Smooth muscle cell of the coronary artery (primary cell): Measurements from ENCODE around the gene TMUB1. TPM values are rescaled to one million over a fixed set of nuclear protein-coding genes. Genes with fewer than 3 reads are reported as not detected.

Source experiments
- total RNA-seq: library from RNA; depleted of rRNA; stranded (reverse); fragments of >200 nt; gene quantifications from 2 replicates; pipeline ENCODE4 v1.2.3, GENCODE V29; 2014; ENCODE audit warnings: low replicate concordance

The TMUB1 gene, protein sequence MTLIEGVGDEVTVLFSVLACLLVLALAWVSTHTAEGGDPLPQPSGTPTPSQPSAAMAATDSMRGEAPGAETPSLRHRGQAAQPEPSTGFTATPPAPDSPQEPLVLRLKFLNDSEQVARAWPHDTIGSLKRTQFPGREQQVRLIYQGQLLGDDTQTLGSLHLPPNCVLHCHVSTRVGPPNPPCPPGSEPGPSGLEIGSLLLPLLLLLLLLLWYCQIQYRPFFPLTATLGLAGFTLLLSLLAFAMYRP
- 7.8 and 22.4 TPM in 2 replicates for total RNA-seq

DNA sequence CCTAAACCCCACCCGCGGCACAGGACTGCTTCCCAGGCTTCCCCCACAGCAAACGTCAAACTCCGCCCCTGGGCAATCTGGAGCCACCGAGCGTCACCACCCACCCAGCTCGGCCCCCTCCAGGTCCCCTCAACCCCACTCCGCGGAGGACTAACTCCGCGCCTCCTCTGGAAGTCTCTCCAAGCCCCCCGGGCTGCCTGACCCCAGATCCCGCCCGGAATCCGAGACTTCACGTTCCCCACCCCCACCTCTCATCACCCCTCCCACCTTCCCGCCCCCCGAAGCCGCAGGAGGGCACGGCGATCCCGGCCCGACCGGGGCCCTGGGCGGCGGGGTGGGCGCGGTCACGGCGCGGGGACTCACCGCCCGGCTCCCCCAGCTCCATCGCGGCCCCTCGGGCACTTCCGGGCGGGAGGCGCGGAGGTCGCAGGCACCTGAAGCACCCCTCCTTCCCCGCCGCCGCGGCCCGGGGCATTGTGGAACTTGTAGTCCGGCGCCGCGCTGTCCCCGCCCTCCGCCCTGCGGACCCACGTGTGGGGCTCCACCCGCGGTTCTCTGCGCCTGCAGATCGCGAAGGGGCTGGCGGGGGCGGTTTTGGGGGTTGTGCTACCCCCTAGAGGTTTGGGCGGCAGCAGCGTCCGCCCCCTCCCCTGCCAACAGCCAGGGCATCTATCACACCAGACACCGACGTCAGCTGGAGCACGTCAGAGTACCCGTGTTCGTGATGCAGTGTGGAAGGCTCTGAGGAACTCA lies at the start of gene TMUB1:
Gene TMUB1 (minus strand): TSS at position 423 of the 753 bp plus-strand sequence. CDS start 930 bp downstream, outside the sequence.

DNA sequence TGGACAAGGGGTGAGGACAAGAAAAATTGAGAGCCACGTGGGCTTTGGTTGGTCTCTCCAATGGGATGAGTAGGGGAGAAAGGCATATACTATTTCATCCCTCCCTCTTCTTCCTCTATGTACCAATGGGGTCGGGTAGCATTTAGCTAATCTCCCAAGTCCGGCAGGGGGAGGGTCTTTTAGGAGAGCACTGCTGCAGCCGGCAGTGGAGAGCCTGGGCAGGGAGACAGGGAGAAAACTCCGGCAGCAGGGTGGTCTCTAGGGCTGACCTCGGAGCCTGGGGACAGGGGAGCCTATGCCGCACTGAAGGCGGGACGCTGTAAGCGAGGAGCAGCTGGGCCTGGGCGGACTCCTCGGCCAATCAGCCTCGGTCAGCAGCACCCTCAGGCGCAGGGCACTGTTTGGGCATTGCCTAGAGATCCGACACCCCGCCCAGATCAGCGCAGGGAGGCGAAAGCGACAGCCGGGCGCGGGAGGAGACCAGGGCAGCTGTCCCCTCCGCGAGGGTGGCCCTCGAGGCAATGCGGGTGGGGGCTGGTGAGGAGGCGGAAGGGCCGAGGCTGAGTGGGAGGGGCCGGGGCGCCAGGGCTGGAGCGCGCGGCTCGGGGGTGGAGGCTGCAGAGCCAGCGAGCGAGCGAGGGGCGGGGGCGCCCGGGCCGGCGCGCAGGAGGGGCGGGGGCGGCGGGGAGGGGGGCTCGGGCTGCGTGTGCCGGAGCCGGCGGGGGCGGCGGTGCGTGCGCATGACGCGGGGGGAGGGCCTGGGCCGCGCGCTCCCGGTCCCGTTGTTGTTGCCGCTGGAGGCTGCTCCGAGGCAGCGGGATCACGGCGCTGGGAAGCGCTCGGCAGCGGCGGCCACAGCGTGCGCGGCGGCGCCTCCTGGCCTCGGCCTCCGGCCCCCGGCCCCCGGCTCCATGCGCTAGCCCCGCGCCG lies 2.7 kb upstream of the TMUB1 start, which contains the start of gene AGAP3:
Gene AGAP3 (plus strand): TSS at position 785 of the 930 bp plus-strand sequence. CDS start 267 bp downstream, outside the sequence.

DNA sequence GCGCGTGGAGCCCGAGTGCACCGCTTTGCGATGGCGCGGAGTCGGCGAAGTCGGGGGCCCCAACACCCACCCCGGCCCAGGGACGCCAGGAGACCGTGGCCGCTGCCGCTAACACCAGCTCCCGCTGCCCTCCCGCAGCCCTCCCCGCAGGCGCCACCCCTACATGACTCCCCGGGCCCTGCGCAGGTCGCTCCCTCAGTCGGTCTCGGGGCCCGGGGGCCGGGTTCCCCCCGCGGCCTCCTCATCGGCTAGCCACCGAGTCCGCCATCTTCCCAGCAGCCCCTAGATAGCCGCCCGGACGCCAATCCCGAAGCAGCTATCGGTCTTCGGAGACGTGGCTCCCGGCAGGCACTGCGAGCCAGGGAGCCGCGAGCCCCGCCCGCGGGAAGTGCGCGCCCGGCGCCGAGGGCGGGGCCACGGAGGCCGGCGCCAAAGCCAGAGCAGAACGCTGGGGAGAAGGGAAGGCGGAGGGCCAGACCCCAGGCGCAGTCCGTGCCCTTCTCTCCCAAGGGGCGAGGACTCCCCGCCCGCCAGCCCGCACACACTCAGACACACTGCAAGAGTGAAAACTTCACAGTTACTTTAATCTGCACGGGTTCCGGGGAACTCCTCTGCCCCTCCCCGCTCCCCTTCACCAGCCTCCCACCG lies 2.6 kb downstream of the TMUB1 start, which contains the start of gene FASTK:
Gene FASTK (minus strand): TSS at position 288 of the 648 bp plus-strand sequence. CDS start 43 bp downstream, at position 245.

DNA sequence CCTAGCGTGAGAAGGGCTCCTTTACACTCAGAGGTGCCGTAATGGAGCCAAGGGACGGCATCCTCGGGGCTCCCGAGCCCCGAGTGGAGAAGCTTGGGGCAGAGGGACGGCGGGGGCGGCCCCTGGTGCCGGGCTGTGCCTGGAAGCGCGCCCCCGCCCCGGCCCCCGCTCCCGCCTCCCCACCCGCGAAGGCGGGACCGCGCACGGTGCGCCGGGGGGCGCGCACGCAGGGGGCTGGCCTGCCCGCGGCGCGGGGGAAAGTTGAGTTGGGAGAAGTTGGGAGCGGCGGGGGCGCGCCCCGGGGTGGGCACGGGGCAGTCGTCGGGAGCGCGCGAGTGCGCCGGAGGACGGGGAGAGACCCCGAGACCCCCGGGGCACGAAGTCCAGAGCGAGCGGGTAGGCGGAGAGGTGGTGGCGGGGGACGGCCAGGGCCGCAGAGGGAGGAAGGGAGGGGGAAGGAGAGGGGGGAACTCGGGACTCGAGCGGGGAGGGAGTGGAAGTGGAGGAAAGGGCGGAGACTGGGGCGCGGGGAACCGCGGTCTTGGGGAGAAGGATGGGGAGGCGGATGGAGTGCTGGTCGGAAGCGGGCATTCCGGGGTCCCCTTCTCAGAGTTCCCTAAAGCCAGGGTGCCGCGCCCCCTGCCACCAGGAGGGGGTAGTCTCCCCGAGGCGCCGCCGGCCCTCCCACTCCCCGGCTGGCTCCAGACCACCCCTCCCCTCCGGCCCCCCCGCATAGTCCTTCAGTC lies 23.8 kb downstream of the TMUB1 start, which contains the start of gene SLC4A2:
Gene SLC4A2 (plus strand): TSS at position 223 of the 746 bp plus-strand sequence. CDS start 2,399 bp downstream, outside the sequence.

DNA sequence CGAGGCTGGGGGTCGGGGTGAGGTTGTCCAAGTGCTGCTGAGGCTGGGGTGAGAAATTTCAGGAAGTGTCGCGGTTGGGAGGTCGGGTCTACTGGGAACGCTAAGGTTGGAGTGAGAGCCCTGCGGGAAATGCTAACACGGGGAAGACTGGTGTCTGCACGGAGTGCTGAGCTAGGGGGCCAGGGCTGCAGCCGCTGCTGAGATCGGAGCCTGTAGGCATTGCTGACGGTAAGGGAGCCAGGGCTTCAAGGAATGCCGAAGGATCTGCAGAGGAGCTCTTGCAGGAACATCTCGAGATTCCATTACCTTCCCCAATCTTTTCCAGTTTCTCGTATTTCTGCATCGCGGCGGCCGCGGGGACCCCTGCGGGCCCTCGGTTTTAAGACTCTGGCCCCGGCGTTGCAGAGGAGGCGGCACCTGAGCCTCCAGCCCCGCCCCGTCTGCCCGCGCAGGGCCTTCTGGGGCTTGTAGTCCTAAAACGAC lies 25.7 kb downstream of the TMUB1 start, which contains the start of gene CDK5:
Gene CDK5 (minus strand): TSS at position 392 of the 483 bp plus-strand sequence. CDS start 49 bp downstream, at position 343.

DNA sequence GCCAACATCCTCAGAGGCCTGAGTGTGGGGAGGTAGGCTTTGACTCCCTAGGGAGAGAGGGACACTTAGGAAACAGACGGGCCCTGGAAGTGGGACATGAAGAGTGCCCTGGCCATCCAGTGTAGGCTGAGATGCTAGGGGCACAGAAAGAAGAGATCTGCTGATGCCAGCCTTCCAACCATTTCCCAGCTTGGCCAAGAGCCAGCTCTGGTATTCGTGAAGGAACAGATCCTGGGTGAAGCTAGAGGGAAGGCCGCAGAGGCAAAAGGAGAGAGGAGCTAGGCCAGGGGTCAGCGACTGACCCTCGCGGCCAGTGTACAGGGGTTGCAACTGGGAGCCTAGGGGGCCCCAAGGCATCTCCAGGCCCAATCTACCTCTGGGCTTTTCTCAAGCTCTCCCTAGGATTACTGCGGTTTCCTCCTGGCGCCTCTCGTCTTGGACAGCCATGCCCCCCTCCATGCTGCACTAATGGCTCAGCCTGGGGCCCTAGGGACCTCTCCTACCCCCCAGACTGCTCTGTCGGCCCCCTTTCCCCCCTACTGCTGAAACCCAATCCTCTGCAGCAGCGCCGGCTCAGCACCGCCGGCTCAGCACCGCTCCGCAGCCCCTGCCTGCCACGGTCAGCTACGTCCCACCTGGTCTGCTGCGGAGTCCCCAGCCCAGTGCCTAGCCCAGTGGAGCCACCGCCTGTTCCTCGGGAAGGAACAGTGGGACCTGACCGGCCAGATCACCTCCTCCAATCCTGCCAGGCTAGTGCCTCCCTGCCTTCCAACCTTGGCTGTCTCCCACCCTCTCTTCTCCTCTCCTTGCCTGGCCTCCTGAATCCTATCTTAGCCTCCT lies 35.1 kb downstream of the TMUB1 start, which contains the start of gene ASIC3:
Gene ASIC3 (plus strand): TSS at position 556 of the 840 bp plus-strand sequence. CDS start 355 bp downstream, outside the sequence.

Other genes starting within 250 kb of the TMUB1 start
- not detected in 2 replicates for gene AOC1, start 231.0 kb downstream of the TMUB1 start, total RNA-seq
- gene KCNH2, start 105.2 kb downstream of the TMUB1 start, total RNA-seq, result 0.08 TPM in 1 of 2 replicates, not detected in the other
- 0.53 and 1.3 TPM in 2 replicates for gene NOS3, start 92.5 kb downstream of the TMUB1 start, total RNA-seq
- gene ATG9B, start 59.0 kb downstream of the TMUB1 start, total RNA-seq, result 0.23 TPM in 1 of 2 replicates, not detected in the other
- 17.1 and 24.2 TPM in 2 replicates for gene ABCB8, start 55.0 kb downstream of the TMUB1 start, total RNA-seq
- gene ASIC3, start 35.0 kb downstream of the TMUB1 start, total RNA-seq, result 0.23 TPM in 1 of 2 replicates, not detected in the other
- gene CDK5, start 25.6 kb downstream of the TMUB1 start, total RNA-seq, result 18.5 and 35.2 TPM in 2 replicates
- gene SLC4A2, start 23.9 kb downstream of the TMUB1 start, total RNA-seq, result 89.1 and 103 TPM in 2 replicates
- 40.1 and 78.2 TPM in 2 replicates for gene FASTK, start 2.7 kb downstream of the TMUB1 start, total RNA-seq
- gene AGAP3, start 3.0 kb upstream of the TMUB1 start, total RNA-seq, result 31.1 and 36.3 TPM in 2 replicates
- not detected in 2 replicates for gene GBX1, start 84.2 kb upstream of the TMUB1 start, total RNA-seq
- gene ASB10, start 103.8 kb upstream of the TMUB1 start, total RNA-seq, result not detected in 2 replicates
- not detected in 2 replicates for gene H2BK1, start 127.0 kb upstream of the TMUB1 start, total RNA-seq
- gene ABCF2, start 143.7 kb upstream of the TMUB1 start, total RNA-seq, result 39.8 and 50.4 TPM in 2 replicates
- gene CHPF2, start 149.0 kb upstream of the TMUB1 start, total RNA-seq, result 40.2 and 71.5 TPM in 2 replicates
- 20.7 and 55.0 TPM in 2 replicates for gene SMARCD3, start 165.2 kb upstream of the TMUB1 start, total RNA-seq